Retinal pigment epithelial cell (primary cell): Measurements from ENCODE around the gene RHOV.

Source experiments
- DNase-seq: peaks from one replicate; pipeline ENCODE4 v3.0.0-alpha.2; 2010; ENCODE audit warnings: low read depth
- H3K4me3 ChIP-seq: 2 replicates; pipeline ENCODE4 v1.5.1; 2011; ENCODE audit warnings: mild to moderate bottlenecking, low read length, control low read depth, moderate library complexity
- TF ChIP-seq, protein P1 (sequence below): conservative IDR thresholded peaks from 2 replicates; pipeline ENCODE4 v1.5.1; 2011; ENCODE audit warnings: low read depth, low read length, control low read depth, inconsistent platforms

RHOV gene

DNA sequence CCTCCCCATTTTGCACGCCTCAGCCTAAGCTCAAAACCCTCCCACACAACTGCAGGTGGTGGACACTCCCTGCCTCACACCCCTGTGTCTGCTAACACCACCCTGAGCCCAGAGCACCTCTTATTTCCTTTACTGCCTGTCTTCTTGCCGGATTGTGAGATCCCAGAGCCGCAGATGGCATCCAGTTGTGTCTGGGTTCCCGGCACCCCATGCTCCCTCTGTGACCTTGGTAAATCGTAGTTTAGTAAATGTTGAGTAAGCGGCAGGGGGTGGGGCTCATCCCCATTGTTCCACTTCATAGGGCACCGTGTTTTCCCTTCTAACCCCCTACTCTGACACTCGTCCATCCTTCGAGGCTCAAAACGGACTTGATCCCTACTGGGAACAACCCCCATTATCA is 15.3 kb downstream of the RHOV start:
- DNase-seq, result no peak
- TF ChIP-seq, protein P1, sequence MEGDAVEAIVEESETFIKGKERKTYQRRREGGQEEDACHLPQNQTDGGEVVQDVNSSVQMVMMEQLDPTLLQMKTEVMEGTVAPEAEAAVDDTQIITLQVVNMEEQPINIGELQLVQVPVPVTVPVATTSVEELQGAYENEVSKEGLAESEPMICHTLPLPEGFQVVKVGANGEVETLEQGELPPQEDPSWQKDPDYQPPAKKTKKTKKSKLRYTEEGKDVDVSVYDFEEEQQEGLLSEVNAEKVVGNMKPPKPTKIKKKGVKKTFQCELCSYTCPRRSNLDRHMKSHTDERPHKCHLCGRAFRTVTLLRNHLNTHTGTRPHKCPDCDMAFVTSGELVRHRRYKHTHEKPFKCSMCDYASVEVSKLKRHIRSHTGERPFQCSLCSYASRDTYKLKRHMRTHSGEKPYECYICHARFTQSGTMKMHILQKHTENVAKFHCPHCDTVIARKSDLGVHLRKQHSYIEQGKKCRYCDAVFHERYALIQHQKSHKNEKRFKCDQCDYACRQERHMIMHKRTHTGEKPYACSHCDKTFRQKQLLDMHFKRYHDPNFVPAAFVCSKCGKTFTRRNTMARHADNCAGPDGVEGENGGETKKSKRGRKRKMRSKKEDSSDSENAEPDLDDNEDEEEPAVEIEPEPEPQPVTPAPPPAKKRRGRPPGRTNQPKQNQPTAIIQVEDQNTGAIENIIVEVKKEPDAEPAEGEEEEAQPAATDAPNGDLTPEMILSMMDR, result no peak
- no peak overlapping the region for H3K4me3 ChIP-seq

DNA sequence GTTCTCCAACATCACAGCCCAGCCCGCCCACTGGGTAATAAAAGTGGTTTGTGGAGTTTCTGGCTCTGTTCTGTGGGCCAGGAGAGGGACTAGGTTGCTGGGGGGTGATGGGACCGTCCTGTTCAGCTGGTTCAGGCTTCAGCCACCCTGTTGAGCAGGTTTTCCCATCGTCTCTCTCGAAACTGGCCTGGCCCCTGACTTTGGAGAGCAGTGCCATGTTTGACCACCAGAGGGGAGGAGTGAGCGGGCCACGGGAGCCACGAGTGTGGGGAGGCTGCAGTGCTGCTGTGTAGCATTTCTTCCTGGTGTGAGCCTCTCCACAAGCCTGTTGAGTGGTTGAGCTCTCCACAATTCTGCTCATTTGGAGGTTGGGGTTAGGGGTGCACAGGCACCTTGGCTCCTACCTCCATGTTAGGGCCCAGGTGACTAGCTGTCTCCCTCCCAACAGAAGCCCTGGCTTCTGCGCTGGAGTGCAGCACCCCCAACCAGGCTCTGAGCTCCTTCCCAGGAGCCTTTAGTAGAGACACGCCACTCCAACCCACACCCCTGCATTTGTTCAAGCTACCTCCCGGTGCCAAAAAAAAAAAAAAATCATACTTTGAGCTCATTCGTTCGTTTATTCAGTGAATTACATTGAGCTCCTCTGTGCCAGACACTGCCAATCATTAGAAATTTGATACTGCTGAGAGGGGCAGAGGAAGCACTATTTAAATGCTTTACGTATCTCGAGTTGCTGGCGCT is 16.3 kb downstream of the RHOV start:
- H3K4me3 ChIP-seq, result no peak overlapping the region
- DNase-seq, result no peak
- TF ChIP-seq, protein P1, result peak; percentile 98

DNA sequence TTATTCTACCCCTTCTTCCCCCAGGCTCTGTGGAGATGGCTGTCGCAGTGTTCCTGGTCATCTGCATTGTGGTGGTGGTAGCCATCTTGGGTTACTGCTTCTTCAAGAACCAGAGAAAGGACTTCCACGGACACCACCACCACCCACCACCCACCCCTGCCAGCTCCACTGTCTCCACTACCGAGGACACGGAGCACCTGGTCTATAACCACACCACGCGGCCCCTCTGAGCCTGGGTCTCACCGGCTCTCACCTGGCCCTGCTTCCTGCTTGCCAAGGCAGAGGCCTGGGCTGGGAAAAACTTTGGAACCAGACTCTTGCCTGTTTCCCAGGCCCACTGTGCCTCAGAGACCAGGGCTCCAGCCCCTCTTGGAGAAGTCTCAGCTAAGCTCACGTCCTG is 17.3 kb downstream of the RHOV start:
- TF ChIP-seq, protein P1, result no peak
- no peak for DNase-seq
- H3K4me3 ChIP-seq, result no peak overlapping the region

DNA sequence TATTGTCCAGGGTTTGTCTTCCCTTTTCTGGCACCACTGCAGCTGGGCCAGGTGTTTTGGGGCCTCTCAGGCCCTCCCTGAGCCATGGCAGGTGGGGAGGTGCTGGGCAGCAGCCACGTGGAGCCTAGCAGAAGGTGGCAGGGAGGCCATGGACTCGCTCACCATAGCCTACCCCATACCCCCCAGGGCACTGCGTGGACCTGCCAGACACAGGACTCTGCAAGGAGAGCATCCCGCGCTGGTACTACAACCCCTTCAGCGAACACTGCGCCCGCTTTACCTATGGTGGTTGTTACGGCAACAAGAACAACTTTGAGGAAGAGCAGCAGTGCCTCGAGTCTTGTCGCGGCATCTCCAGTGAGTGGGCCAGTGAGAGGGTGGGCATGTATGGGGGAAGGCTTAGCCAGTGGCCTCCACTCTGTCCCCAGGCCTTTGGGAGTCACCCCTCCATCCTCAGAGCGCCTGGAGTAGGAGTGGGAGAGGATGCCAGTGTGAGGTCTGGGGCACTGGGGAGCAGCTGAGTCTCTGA is 18.3 kb downstream of the RHOV start:
- no peak overlapping the region for H3K4me3 ChIP-seq
- TF ChIP-seq, protein P1, result no peak
- no peak for DNase-seq

DNA sequence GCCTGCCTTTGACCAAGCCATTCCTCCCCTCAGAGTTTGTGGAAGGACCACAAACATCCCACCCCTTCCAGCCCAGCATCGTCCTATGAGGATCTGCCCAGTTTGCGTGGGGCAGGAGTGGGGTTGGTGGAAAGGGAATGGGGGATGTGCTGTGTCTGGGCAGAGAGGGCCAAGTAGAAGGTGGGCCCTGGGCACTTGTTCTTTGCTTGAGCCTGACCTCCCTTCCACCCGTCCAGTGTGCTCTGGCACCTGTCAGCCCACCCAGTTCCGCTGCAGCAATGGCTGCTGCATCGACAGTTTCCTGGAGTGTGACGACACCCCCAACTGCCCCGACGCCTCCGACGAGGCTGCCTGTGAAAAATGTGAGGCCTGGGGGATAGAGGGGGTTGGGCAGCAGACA is 19.9 kb downstream of the RHOV start:
- no peak overlapping the region for H3K4me3 ChIP-seq
- no peak for DNase-seq
- TF ChIP-seq, protein P1, result no peak

DNA sequence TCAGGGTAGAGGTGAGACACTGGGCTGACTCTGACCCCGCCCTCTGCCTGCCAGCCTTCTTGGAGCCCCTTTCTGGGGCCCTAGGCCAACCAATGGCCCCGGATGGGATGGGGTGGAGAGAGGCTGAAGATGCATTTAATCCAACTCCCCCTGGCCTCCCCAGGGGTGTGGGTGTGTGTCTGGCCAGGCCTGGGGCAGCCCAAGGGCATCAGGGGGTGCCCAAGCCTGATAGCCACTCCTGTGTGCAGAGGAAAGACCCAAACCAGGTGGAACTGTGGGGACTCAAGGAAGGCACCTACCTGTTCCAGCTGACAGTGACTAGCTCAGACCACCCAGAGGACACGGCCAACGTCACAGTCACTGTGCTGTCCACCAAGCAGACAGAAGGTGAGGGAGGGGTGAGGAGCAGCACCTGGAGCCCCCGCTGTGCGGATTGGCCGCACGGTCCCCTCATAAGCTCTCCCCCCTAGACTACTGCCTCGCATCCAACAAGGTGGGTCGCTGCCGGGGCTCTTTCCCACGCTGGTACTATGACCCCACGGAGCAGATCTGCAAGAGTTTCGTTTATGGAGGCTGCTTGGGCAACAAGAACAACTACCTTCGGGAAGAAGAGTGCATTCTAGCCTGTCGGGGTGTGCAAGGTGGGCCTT is 20.7 kb downstream of the RHOV start:
- no peak for DNase-seq
- TF ChIP-seq, protein P1, result no peak
- H3K4me3 ChIP-seq, result no peak overlapping the region

DNA sequence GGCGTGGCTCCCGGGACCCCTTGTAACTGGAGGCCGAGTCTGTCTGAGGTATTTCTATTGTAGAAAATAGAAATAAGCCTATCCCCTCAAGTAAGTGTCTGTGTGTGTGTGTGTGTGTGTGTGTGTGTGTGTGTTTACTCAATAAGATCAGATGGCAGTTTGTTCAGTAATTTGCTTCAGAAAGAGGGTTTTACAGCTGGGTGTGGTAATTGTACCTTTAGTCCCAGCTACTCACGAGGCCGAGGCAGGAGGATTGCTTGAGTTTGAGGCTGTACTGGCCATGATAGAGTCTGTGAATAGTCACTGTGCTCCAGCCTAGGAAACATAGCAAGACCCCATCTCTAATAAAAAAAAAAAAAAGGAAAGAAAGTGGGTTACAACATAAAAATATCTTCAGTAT is 21.5 kb downstream of the RHOV start:
- TF ChIP-seq, protein P1, result no peak
- no peak for DNase-seq
- no peak overlapping the region for H3K4me3 ChIP-seq
